HG03457 (cell line): ENCODE measurements around the gene GIT2.
"Not testable (repeated sequence)": the region's sequence is repeated elsewhere in the genome, so short reads cannot be mapped to it uniquely, and the experiment has no call there.

Experiments
- ATAC-seq: cut with Tn5 transposase; IDR thresholded peaks from one replicate; pipeline ENCODE4 v1.9.1; 2021; ENCODE audit warnings: moderate number of reproducible peaks; ENCODE audit not compliant: unreplicated experiment

The GIT2 gene

GRCh38 chr12:109995686-109996482, at the start of gene GIT2:
Gene GIT2 (minus strand): TSS chr12:109996368. CDS start chr12:109996224, 144 bp downstream.
- peak; percentile 38 for ATAC-seq

GRCh38 chr12:110042264-110042663, 46.1 kb upstream of the GIT2 start:
- no peak for ATAC-seq

- no peak for ATAC-seq
These were observed 43.1 kb upstream of the GIT2 start for GRCh38 chr12:110039085-110039807.

- ATAC-seq: no peak
These were observed 42.5 kb upstream of the GIT2 start for GRCh38 chr12:110038741-110039084.

GRCh38 chr12:110037315-110037714, 41.1 kb upstream of the GIT2 start:
- no peak for ATAC-seq

GRCh38 chr12:110035534-110036104, 39.5 kb upstream of the GIT2 start:
- ATAC-seq: no peak

- no peak for ATAC-seq
These were observed 37.7 kb upstream of the GIT2 start for GRCh38 chr12:110033888-110034287.

- ATAC-seq: no peak
These were observed 33.2 kb upstream of the GIT2 start for GRCh38 chr12:110029290-110029815.

- ATAC-seq: no peak
These were observed 32.2 kb upstream of the GIT2 start for GRCh38 chr12:110028323-110028722.

- ATAC-seq: no peak
These were observed 27.9 kb upstream of the GIT2 start for GRCh38 chr12:110024051-110024450.

GRCh38 chr12:110023059-110023980, 27.2 kb upstream of the GIT2 start:
- no peak for ATAC-seq

- ATAC-seq: no peak
These were observed 24.8 kb upstream of the GIT2 start for GRCh38 chr12:110020956-110021355.

- no peak for ATAC-seq
These were observed 19.0 kb upstream of the GIT2 start for GRCh38 chr12:110015132-110015531.

GRCh38 chr12:110012659-110013058, 16.5 kb upstream of the GIT2 start:
- ATAC-seq: no peak

- ATAC-seq: no peak
These were observed 16.0 kb upstream of the GIT2 start for GRCh38 chr12:110012137-110012536.

- ATAC-seq: no peak
These were observed 14.9 kb upstream of the GIT2 start for GRCh38 chr12:110010853-110011723.

GRCh38 chr12:110008681-110009398, 12.7 kb upstream of the GIT2 start:
- ATAC-seq: not testable (repeated sequence)

- no peak for ATAC-seq
These were observed 11.7 kb upstream of the GIT2 start for GRCh38 chr12:110007881-110008280.

GRCh38 chr12:110006115-110006514, 9.9 kb upstream of the GIT2 start:
- ATAC-seq: no peak
